Measurements from ENCODE around the gene DGKI.

GRCh38 chr7:137454246-137454724, 392.5 kb downstream of the DGKI start:
- TF ChIP-seq CTCF (IDR thresholded peaks at IDR 0.05) (peak; percentile 81), EZH2 (IDR thresholded peaks at IDR 0.05; ENCODE audit: borderline replicate concordance, insufficient read depth, low read depth, low read length, poor library complexity, severe bottlenecking) (no peak)

Measured in B cell (primary cell).